GM19023 (cell line): ENCODE results near the gene ZFPM1.
"Not testable (repeated sequence)": the region's sequence is repeated elsewhere in the genome, so short reads cannot be mapped to it uniquely, and the experiment has no call there.

Experiments used
- ATAC-seq: cut with Tn5 transposase; IDR thresholded peaks from one replicate; pipeline ENCODE4 v1.9.1; 2021; ENCODE audit warnings: mild to moderate bottlenecking, moderate library complexity; ENCODE audit not compliant: unreplicated experiment

The ZFPM1 gene

GRCh38 chr16:88453217-88453531 is at the start of gene ZFPM1:
Gene ZFPM1, plus strand, starts transcription at chr16:88453280. Its CDS starts 359 bp downstream, at chr16:88453639.
- ATAC-seq = no peak

- ATAC-seq = no peak
These were observed 49.1 kb upstream of the ZFPM1 start for GRCh38 chr16:88403794-88404581.

- ATAC-seq = no peak
These were observed 48.3 kb upstream of the ZFPM1 start for GRCh38 chr16:88404769-88405168.

GRCh38 chr16:88405216-88406060 is 47.6 kb upstream of the ZFPM1 start:
- ATAC-seq = no peak

- no peak for ATAC-seq
These were observed 46.7 kb upstream of the ZFPM1 start for GRCh38 chr16:88406096-88407041.

GRCh38 chr16:88407042-88407420 is 46.0 kb upstream of the ZFPM1 start:
- ATAC-seq = no peak

GRCh38 chr16:88407807-88408206 is 45.3 kb upstream of the ZFPM1 start:
- no peak for ATAC-seq

- ATAC-seq = no peak
These were observed 44.4 kb upstream of the ZFPM1 start for GRCh38 chr16:88408561-88409142.

GRCh38 chr16:88409296-88410065 is 43.6 kb upstream of the ZFPM1 start:
- ATAC-seq = no peak

GRCh38 chr16:88410297-88410968 is 42.6 kb upstream of the ZFPM1 start:
- ATAC-seq = not testable (repeated sequence)

GRCh38 chr16:88411951-88412576 is 41.0 kb upstream of the ZFPM1 start:
- ATAC-seq = no peak

- ATAC-seq = no peak
These were observed 40.3 kb upstream of the ZFPM1 start for GRCh38 chr16:88412766-88413165.

GRCh38 chr16:88413231-88413630 is 39.8 kb upstream of the ZFPM1 start:
- no peak for ATAC-seq

GRCh38 chr16:88413631-88414030 is 39.4 kb upstream of the ZFPM1 start:
- ATAC-seq = no peak

- no peak for ATAC-seq
These were observed 38.3 kb upstream of the ZFPM1 start for GRCh38 chr16:88414521-88415380.

GRCh38 chr16:88415381-88415705 is 37.7 kb upstream of the ZFPM1 start:
- no peak for ATAC-seq

GRCh38 chr16:88415713-88416323 is 37.3 kb upstream of the ZFPM1 start:
- no peak for ATAC-seq

- ATAC-seq = no peak
These were observed 36.4 kb upstream of the ZFPM1 start for GRCh38 chr16:88416686-88417085.
